A549 treated with AZD9567 at 1 μM for 4 hours (cell line): ENCODE results near the gene SLC26A8. TPM values are rescaled to one million over a fixed set of nuclear protein-coding genes. Genes with fewer than 3 reads are reported as not detected.

Experiments used
- total RNA-seq: library from RNA; stranded (reverse); fragments of 200-300 nt; extraction: Qiagen RNA extraction; gene quantifications from 5 replicates; pipeline ENCODE4 v1.2.3, GENCODE V29; 2022; ENCODE audit not compliant: insufficient read depth

SLC26A8 gene, protein sequence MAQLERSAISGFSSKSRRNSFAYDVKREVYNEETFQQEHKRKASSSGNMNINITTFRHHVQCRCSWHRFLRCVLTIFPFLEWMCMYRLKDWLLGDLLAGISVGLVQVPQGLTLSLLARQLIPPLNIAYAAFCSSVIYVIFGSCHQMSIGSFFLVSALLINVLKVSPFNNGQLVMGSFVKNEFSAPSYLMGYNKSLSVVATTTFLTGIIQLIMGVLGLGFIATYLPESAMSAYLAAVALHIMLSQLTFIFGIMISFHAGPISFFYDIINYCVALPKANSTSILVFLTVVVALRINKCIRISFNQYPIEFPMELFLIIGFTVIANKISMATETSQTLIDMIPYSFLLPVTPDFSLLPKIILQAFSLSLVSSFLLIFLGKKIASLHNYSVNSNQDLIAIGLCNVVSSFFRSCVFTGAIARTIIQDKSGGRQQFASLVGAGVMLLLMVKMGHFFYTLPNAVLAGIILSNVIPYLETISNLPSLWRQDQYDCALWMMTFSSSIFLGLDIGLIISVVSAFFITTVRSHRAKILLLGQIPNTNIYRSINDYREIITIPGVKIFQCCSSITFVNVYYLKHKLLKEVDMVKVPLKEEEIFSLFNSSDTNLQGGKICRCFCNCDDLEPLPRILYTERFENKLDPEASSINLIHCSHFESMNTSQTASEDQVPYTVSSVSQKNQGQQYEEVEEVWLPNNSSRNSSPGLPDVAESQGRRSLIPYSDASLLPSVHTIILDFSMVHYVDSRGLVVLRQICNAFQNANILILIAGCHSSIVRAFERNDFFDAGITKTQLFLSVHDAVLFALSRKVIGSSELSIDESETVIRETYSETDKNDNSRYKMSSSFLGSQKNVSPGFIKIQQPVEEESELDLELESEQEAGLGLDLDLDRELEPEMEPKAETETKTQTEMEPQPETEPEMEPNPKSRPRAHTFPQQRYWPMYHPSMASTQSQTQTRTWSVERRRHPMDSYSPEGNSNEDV
- 0.05 to 0.13 TPM in 2 of 5 replicates, not detected in the others for total RNA-seq

GRCh38 chr6:36023996-36024795 is at the start of gene SLC26A8:
Gene SLC26A8, minus strand, starts transcription at chr6:36024641. Its CDS starts 4,934 bp downstream, at chr6:36019707.

DNA sequence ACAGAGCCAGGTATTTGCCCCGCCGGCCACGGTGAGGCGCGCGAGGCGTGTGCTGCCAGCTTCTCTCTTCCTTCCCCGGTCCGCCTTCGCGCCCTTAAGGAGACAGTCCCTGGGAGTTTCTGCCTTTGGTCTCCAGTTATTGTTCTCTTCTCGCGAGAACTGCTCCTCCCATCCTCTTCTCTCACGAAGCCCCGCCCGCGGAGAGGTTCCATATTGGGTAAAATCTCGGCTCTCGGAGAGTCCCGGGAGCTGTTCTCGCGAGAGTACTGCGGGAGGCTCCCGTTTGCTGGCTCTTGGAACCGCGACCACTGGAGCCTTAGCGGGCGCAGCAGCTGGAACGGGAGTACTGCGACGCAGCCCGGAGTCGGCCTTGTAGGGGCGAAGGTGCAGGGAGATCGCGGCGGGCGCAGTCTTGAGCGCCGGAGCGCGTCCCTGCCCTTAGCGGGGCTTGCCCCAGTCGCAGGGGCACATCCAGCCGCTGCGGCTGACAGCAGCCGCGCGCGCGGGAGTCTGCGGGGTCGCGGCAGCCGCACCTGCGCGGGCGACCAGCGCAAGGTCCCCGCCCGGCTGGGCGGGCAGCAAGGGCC is 3.2 kb upstream of the SLC26A8 start, which contains the start of gene MAPK14:
Gene MAPK14 (plus strand): TSS at position 308 of the 587 bp plus-strand sequence. CDS start 350 bp downstream, outside the sequence.

GRCh38 chr6:35920793-35921732 is 103.4 kb downstream of the SLC26A8 start, which contains the start of gene SRPK1:
Gene SRPK1, minus strand, starts transcription at chr6:35921098. Its CDS starts 42 bp downstream, at chr6:35921056.

Other genes starting within 250 kb of the SLC26A8 start
- gene CLPSL2, start 248.0 kb downstream of the SLC26A8 start, total RNA-seq = 0.56 to 1.1 TPM (median 0.66 TPM) in 4 of 5 replicates, not detected in the other
- not detected in 5 replicates for gene CLPSL1, start 243.6 kb downstream of the SLC26A8 start, total RNA-seq
- gene CLPS, start 227.3 kb downstream of the SLC26A8 start, total RNA-seq = not detected in 5 replicates
- gene LHFPL5, start 219.3 kb downstream of the SLC26A8 start, total RNA-seq = 0.08 to 0.16 TPM (median 0.10 TPM) in 3 of 5 replicates, not detected in the others
- 28.4 to 56.2 TPM (median 30.8 TPM) in 5 replicates for gene SRPK1, start 103.5 kb downstream of the SLC26A8 start, total RNA-seq
- 24.2 to 27.0 TPM (median 26.7 TPM) in 5 replicates for gene MAPK14, start 3.2 kb upstream of the SLC26A8 start, total RNA-seq
- 0.72 to 0.97 TPM (median 0.84 TPM) in 5 replicates for gene MAPK13, start 105.9 kb upstream of the SLC26A8 start, total RNA-seq
- 8.3 to 10.4 TPM (median 10.0 TPM) in 5 replicates for gene BRPF3, start 172.1 kb upstream of the SLC26A8 start, total RNA-seq
- 0.03 to 0.05 TPM in 2 of 5 replicates, not detected in the others for gene PNPLA1, start 245.4 kb upstream of the SLC26A8 start, total RNA-seq